GM12878 (cell line): ENCODE results near the gene ERICH4. TPM values are rescaled to one million over a fixed set of nuclear protein-coding genes. Genes with fewer than 3 reads are reported as not detected.

Experiments used
- ATAC-seq: fragments of 200-7000 bp; cut with Tn5 transposase; 3 replicates; pipeline ENCODE4 v1.9.1; 2020; ENCODE audit warnings: mild to moderate bottlenecking, moderate library complexity
- BruUV-seq: library from RNA; stranded (reverse); fragments of 400-500 nt; replicated peaks from 2 replicates; lab custom pipeline; 2021; lab: Mats Ljungman, UMichigan
- CTCF ChIA-PET: fragments of 300-600 bp; sonication (Branson Sonifier 250); formaldehyde crosslinking; extraction: SDS; loops from one replicate; lab custom pipeline; 2021; ENCODE audit warnings: inconsistent platforms; lab: Yijun Ruan, JAX
- POLR2A ChIA-PET: fragments of 350-600 bp; formaldehyde crosslinking; extraction: SDS; loops from one replicate; lab custom pipeline; 2021; ENCODE audit warnings: inconsistent platforms; lab: Charles Lee
- RAD21 ChIA-PET: fragments of 300-600 bp; sonication (Branson Sonifier 250); formaldehyde crosslinking; loops from one replicate; lab custom pipeline; 2023; ENCODE audit warnings: antibody characterized with exemption; ENCODE audit not compliant: unreplicated experiment; lab: Charles Lee
- SMC1A ChIA-PET: fragments of 300-600 bp; sonication (Branson Sonifier 250); formaldehyde crosslinking; loops from one replicate; lab custom pipeline; 2023; ENCODE audit not compliant: unreplicated experiment, uncharacterized antibody; lab: Charles Lee
- DNase-seq: peaks from one replicate; pipeline ENCODE4 v3.0.0-alpha.2; 2011; ENCODE audit warnings: low read depth, low spot score
- FAIRE-seq: peaks from 3 replicates; lab custom pipeline; 2011; peaks lifted over from hg19 to GRCh38; lab: Jason Lieb, UNC
- H2AFZ ChIP-seq: 2 replicates; pipeline ENCODE4 v1.6.0; 2011; ENCODE audit warnings: low read depth, low read length, control low read depth; ENCODE audit not compliant: control insufficient read depth
- H3K27ac ChIP-seq: 2 replicates; pipeline ENCODE4 v1.5.1; 2011; ENCODE audit warnings: control low read depth; ENCODE audit not compliant: control insufficient read depth, insufficient read depth
- H3K27me3 ChIP-seq, 2 experiments: replicated peaks in 1 of 2; 2 replicates each; pipeline versions ENCODE4 v1.6.0 to v1.6.1; 2011; ENCODE audit warnings: low read length in 1 of 2; ENCODE audit not compliant: control insufficient read depth in 2 of 2, insufficient read depth in 2 of 2
- H3K36me3 ChIP-seq, 2 experiments: 2 replicates each; pipeline ENCODE4 v1.5.1; 2011; ENCODE audit warnings: low read length in 1 of 2; ENCODE audit not compliant: control insufficient read depth in 2 of 2, insufficient read depth in 2 of 2
- H3K4me1 ChIP-seq: 2 replicates; pipeline ENCODE4 v1.6.1; 2011; ENCODE audit warnings: mild to moderate bottlenecking, low read length, moderate library complexity, mixed read lengths; ENCODE audit not compliant: control insufficient read depth, insufficient read depth
- H3K4me2 ChIP-seq: 2 replicates; pipeline ENCODE4 v1.6.0; 2011; ENCODE audit warnings: control low read depth; ENCODE audit not compliant: control insufficient read depth, insufficient read depth
- H3K4me3 ChIP-seq: fragments of 200-600 bp; sonication (generic); 2 replicates; pipeline ENCODE4 v1.5.1; 2016
- H3K79me2 ChIP-seq: 2 replicates; pipeline ENCODE4 v1.6.0; 2011; ENCODE audit warnings: low read length; ENCODE audit not compliant: control insufficient read depth, insufficient read depth
- H3K9ac ChIP-seq: 2 replicates; pipeline ENCODE4 v1.8.0; 2011; ENCODE audit warnings: low read length, control low read depth, mixed read lengths; ENCODE audit not compliant: control insufficient read depth, insufficient read depth
- H3K9me3 ChIP-seq: replicated peaks from 3 replicates; pipeline ENCODE4 v1.5.1; 2011; ENCODE audit warnings: mild to moderate bottlenecking, low read length; ENCODE audit not compliant: control insufficient read depth, insufficient read depth
- H4K20me1 ChIP-seq: 2 replicates; pipeline ENCODE4 v1.6.0; 2011; ENCODE audit not compliant: control insufficient read depth, insufficient read depth
- CREB1 ChIP-seq: IDR thresholded peaks from 2 replicates; pipeline ENCODE4 v1.6.1; 2012; ENCODE audit warnings: low read depth, mild to moderate bottlenecking, inconsistent platforms
- E2F8 ChIP-seq: fragments of 450-650 bp; IDR thresholded peaks from 2 replicates; pipeline ENCODE4 v1.6.1; 2018; ENCODE audit warnings: mild to moderate bottlenecking, low read depth, moderate library complexity; ENCODE audit not compliant: partially characterized antibody
- FOXM1 ChIP-seq: IDR thresholded peaks from 2 replicates; pipeline ENCODE4 v1.6.1; 2012; ENCODE audit warnings: low read depth, mild to moderate bottlenecking, inconsistent platforms, low read length, moderate library complexity
- IRF4 ChIP-seq: IDR thresholded peaks from 2 replicates; pipeline ENCODE4 v1.6.1; 2011; ENCODE audit warnings: low read depth, low read length
- MLLT1 ChIP-seq: fragments of 450-650 bp; IDR thresholded peaks from 2 replicates; pipeline ENCODE4 v1.6.1; 2016; ENCODE audit warnings: mild to moderate bottlenecking
- NKRF ChIP-seq: fragments of 450-650 bp; conservative IDR thresholded peaks from 2 replicates; pipeline ENCODE4 v1.6.1; 2017; ENCODE audit warnings: mild to moderate bottlenecking, moderate library complexity
- PAX8 ChIP-seq: fragments of 450-650 bp; IDR thresholded peaks from 2 replicates; pipeline ENCODE4 v1.6.1; 2017; ENCODE audit warnings: mild to moderate bottlenecking, moderate library complexity
- RFX5 ChIP-seq: IDR thresholded peaks from 2 replicates; pipeline ENCODE4 v1.6.1; 2011; ENCODE audit warnings: low read depth, low read length, improper control_type of control experiment
- RUNX3 ChIP-seq: IDR thresholded peaks from 2 replicates; pipeline ENCODE4 v1.6.1; 2012; ENCODE audit warnings: low read length, inconsistent platforms
- SMAD5 ChIP-seq: IDR thresholded peaks from 2 replicates; pipeline ENCODE4 v1.6.1; 2016; ENCODE audit warnings: antibody characterized with exemption, low read depth
- SMARCA5 ChIP-seq: fragments of 450-650 bp; IDR thresholded peaks from 2 replicates; pipeline ENCODE4 v1.6.1; 2017; ENCODE audit warnings: mild to moderate bottlenecking
- SMC3 ChIP-seq: IDR thresholded peaks from 2 replicates; pipeline ENCODE4 v1.6.1; 2011; ENCODE audit warnings: low read length, improper control_type of control experiment, borderline replicate concordance
- YBX1 ChIP-seq: fragments of 450-650 bp; IDR thresholded peaks from 2 replicates; pipeline ENCODE4 v1.6.1; 2016; ENCODE audit warnings: antibody characterized with exemption
- ZZZ3 ChIP-seq: IDR thresholded peaks from 2 replicates; pipeline ENCODE4 v1.6.1; 2011; ENCODE audit warnings: low read depth; ENCODE audit not compliant: control insufficient read depth, insufficient read length
- WGBS: methylation state at CpG from one replicate; pipeline ENCODE4 v1.1.6; 2016; ENCODE audit warnings: low lambda C conversion rate; ENCODE audit not compliant: insufficient replicate concordance, insufficient coverage; ENCODE audit errors: missing lambda C conversion rate; 5-methylcytosine and 5-hydroxymethylcytosine counted together
- in situ Hi-C: fragments of 300-500 bp; cut with MboI; formaldehyde crosslinking; loops from 9 replicates; pipeline ENCODE4 v1.14.3; 2018; ENCODE audit warnings: mixed read lengths
- intact Hi-C: fragments of 100-400 bp; cut with micrococcal nuclease; formaldehyde crosslinking; loops from one replicate; pipeline ENCODE4 v1.14.2; 2022; ENCODE audit not compliant: unreplicated experiment
- polyA plus RNA-seq, 11 experiments: library from polyadenylated mRNA; depleted of rRNA in 4 of 11; unstranded in 6 of 11; stranded (reverse) in 5 of 11; fragments of >200 nt; fragmentation: Nextera tagmentation in 4 of 11; fragmentation: Illumina TruSeq in 1 of 11; extraction: Ambion mirVana in 4 of 11; extraction: Trizol in 1 of 11; gene quantifications; 1 replicate in 1 of 11; 2 replicates in 10 of 11; pipeline versions ENCODE4 v1.2.1 to v1.2.3, GENCODE V29; 2011 to 2016; ENCODE audit warnings: inconsistent platforms in 2 of 11, missing spikeins in 2 of 11, low read depth in 1 of 11
- total RNA-seq, 4 experiments: library from RNA; depleted of rRNA in 3 of 4; stranded (reverse); fragments of >200 nt in 3 of 4; fragmentation: Illumina TruSeq in 1 of 4; extraction: Trizol in 1 of 4; gene quantifications; 2 replicates each; pipeline versions ENCODE4 v1.2.1 to v1.2.3, GENCODE V29; 2013 to 2021

ERICH4 gene
- total and polyA plus RNA-seq, 10 of the 15 experiments (the other 5 are each of a cell fraction or from before 2014, with no cell fraction given) = not detected

- H3K79me2 ChIP-seq = no peaks in the 10 kb centered on the region
- intact Hi-C loops = loop anchor here (5.0 kb wide), 1 partner anchor 93 kb away; the partner anchor contains the start of gene TGFB1
- DNase-seq (no peak), ATAC-seq (no peak), FAIRE-seq (no peak)
- no peaks in the 10 kb centered on the region for H3K9me3 ChIP-seq
- ChIA-PET POLR2A (no interaction called here), RAD21 (no interaction called here), SMC1A (interaction anchor here (0.7 kb wide), 1 partner anchor 96 kb away, joined by 4 read pairs; no protein-coding TSS in a partner anchor), CTCF (interaction anchor here (8.1 to 10.9 kb wide), 2 partner anchors 93 to 119 kb away, joined by 157 to 314 read pairs; no protein-coding TSS in a partner anchor)
- no TSS peak for BruUV-seq
- no peak overlapping the region for H3K4me3 ChIP-seq
- no peak overlapping the region for H3K27ac ChIP-seq
- no peaks in the 10 kb centered on the region for H4K20me1 ChIP-seq
- TF ChIP-seq ZZZ3 = no peak
- TF ChIP-seq PAX8 = no peak
- no peak for TF ChIP-seq SMARCA5
- no peak for TF ChIP-seq E2F8
- no peak for TF ChIP-seq NKRF
- TF ChIP-seq YBX1 = no peak
- no peak for TF ChIP-seq SMC3
- TF ChIP-seq RUNX3 = no peak
- TF ChIP-seq SMAD5 = no peak
- TF ChIP-seq CREB1 = no peak
- no peak for TF ChIP-seq IRF4
- TF ChIP-seq MLLT1 = no peak
- no peak for TF ChIP-seq FOXM1
- TF ChIP-seq RFX5 = no peak
- H3K4me2 ChIP-seq = no peak overlapping the region
- H3K36me3 ChIP-seq = no peaks in the 10 kb centered on the region
- in situ Hi-C loops = loop anchor here (10.0 kb wide), 2 partner anchors 89 to 129 kb away; partner anchors contain the start of gene CEACAM21
- 25% methylated on average over 5 of the region's 5 CpGs for WGBS
- no peak overlapping the region for H2AFZ ChIP-seq
- no peak overlapping the region for H3K9ac ChIP-seq
- H3K4me1 ChIP-seq = no peaks in the 10 kb centered on the region; the same call in 1 of the 2 replicates
- H3K27me3 ChIP-seq = no peaks in the 10 kb centered on the region
Measured at GRCh38 chr19:41445575-41445974, 2.6 kb downstream of the ERICH4 start.
